A673 (cell line): ENCODE data around the gene CLSTN1. TPM values are rescaled to one million over a fixed set of nuclear protein-coding genes. Genes with fewer than 3 reads are reported as not detected.

ENCODE experiments used
- BruUV-seq: library from RNA; stranded (reverse); fragments of 400-500 nt; replicated peaks from 2 replicates; lab custom pipeline; 2021; lab: Mats Ljungman, UMichigan
- CTCF ChIA-PET: fragments of 300-600 bp; sonication (Branson Sonifier 250); formaldehyde crosslinking; loops from one replicate; lab custom pipeline; 2022; ENCODE audit warnings: antibody characterized with exemption; lab: Charles Lee
- POLR2A ChIA-PET: fragments of 300-600 bp; sonication (Branson Sonifier 250); formaldehyde crosslinking; loops from one replicate; lab custom pipeline; 2022; ENCODE audit warnings: antibody characterized with exemption; ENCODE audit not compliant: low non-redundant PET; lab: Charles Lee
- DNase-seq: peaks from one replicate; pipeline ENCODE4 v3.0.0-alpha.2; 2015; ENCODE audit warnings: low spot score
- H3K27ac ChIP-seq: fragments of 200-600 bp; sonication (generic); 2 replicates; pipeline ENCODE4 v1.5.1; 2016; ENCODE audit warnings: mixed run types, low read depth, mild to moderate bottlenecking, mixed read lengths, antibody characterized with exemption, low read length; ENCODE audit not compliant: poor library complexity, severe bottlenecking
- H3K27me3 ChIP-seq: fragments of 200-600 bp; sonication (generic); replicated peaks from 2 replicates; pipeline ENCODE4 v1.6.1; 2017; ENCODE audit warnings: mixed run types, low read depth, mild to moderate bottlenecking, mixed read lengths, antibody characterized with exemption, low read length; ENCODE audit not compliant: insufficient read depth, poor library complexity
- H3K36me3 ChIP-seq: fragments of 200-600 bp; sonication (generic); 2 replicates; pipeline ENCODE4 v1.6.1; 2016; ENCODE audit warnings: mixed run types, mild to moderate bottlenecking, mixed read lengths, antibody characterized with exemption, low read length; ENCODE audit not compliant: insufficient read depth, poor library complexity, severe bottlenecking
- H3K4me1 ChIP-seq: fragments of 200-600 bp; sonication (generic); 2 replicates; pipeline ENCODE4 v1.6.1; 2017; ENCODE audit warnings: mixed run types, mild to moderate bottlenecking, mixed read lengths, antibody characterized with exemption, low read length; ENCODE audit not compliant: insufficient read depth, poor library complexity, severe bottlenecking
- H3K4me3 ChIP-seq: fragments of 200-600 bp; sonication (generic); 2 replicates; pipeline ENCODE4 v1.5.1; 2016; ENCODE audit warnings: low read depth, mixed run types, mild to moderate bottlenecking, mixed read lengths, low read length; ENCODE audit not compliant: poor library complexity, severe bottlenecking
- H3K9me3 ChIP-seq: fragments of 200-600 bp; sonication (generic); 2 replicates; pipeline ENCODE4 v1.6.1; 2016; ENCODE audit warnings: mixed run types, low read depth, mild to moderate bottlenecking, mixed read lengths, antibody characterized with exemption, low read length; ENCODE audit not compliant: poor library complexity, severe bottlenecking
- EZH2 ChIP-seq: fragments of 200-600 bp; sonication (generic); IDR thresholded peaks from 2 replicates; pipeline ENCODE4 v1.6.1; 2017; ENCODE audit warnings: borderline replicate concordance, low read depth, mild to moderate bottlenecking, mixed read lengths, antibody characterized with exemption, low read length; ENCODE audit not compliant: poor library complexity, severe bottlenecking
- intact Hi-C: fragments of 100-400 bp; cut with micrococcal nuclease; formaldehyde crosslinking; loops from one replicate; pipeline ENCODE4 v1.10.0; 2022; ENCODE audit not compliant: unreplicated experiment
- total RNA-seq: library from RNA; stranded (reverse); gene quantifications from 2 replicates; pipeline ENCODE4 v1.2.3, GENCODE V29; 2021
- TF ChIP-seq, protein P1 (sequence below): fragments of 300-800, 200-600 bp; sonication (generic); conservative IDR thresholded peaks from 2 replicates; pipeline ENCODE4 v1.5.1; 2017; ENCODE audit warnings: low read depth, mild to moderate bottlenecking, antibody characterized with exemption, low read length, moderate library complexity, mixed read lengths

The CLSTN1 gene
- total RNA-seq, 1 experiment from 2014 or later = 77.4 TPM

DNA sequence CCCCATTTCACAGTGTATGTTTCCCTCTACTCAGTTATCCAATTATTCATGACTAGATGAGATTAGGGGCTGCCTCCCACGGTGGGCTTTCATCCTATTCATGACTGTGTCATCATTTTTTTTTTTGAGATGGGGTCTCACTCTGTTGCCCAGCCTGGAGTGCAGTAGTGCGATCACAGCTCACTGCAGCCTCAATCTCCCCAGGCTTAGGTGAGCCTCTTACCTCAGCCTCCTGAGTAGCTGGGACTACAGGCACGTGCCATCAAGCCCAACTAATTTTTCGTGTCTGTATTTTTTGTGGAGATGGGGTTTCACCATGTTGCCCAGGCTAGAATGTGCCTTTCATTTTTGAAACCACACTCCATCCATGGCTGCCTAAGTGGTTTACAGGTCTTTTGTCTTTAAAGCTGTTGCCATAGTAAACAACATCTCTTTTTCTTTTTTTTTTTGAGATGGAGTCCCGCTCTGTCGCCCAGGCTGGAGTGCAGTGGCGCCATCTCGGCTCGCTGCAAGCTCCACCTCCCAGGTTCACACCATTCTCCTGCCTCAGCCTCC, 112.2 kb downstream of the CLSTN1 start:
- Histone ChIP-seq H3K36me3 (no peaks in the 10 kb centered on the region), H3K4me3 (no peak overlapping the region), H3K9me3 (no peaks in the 10 kb centered on the region), H3K4me1 (no peaks in the 10 kb centered on the region), H3K27me3 (no peaks in the 10 kb centered on the region), H3K27ac (no peak overlapping the region)
- POLR2A ChIA-PET = no interaction called here
- BruUV-seq = no TSS peak
- CTCF ChIA-PET = no interaction called here
- intact Hi-C loops = no loop called here
- DNase-seq = no peak
- TF ChIP-seq EZH2 = no peak
- TF ChIP-seq, protein P1, sequence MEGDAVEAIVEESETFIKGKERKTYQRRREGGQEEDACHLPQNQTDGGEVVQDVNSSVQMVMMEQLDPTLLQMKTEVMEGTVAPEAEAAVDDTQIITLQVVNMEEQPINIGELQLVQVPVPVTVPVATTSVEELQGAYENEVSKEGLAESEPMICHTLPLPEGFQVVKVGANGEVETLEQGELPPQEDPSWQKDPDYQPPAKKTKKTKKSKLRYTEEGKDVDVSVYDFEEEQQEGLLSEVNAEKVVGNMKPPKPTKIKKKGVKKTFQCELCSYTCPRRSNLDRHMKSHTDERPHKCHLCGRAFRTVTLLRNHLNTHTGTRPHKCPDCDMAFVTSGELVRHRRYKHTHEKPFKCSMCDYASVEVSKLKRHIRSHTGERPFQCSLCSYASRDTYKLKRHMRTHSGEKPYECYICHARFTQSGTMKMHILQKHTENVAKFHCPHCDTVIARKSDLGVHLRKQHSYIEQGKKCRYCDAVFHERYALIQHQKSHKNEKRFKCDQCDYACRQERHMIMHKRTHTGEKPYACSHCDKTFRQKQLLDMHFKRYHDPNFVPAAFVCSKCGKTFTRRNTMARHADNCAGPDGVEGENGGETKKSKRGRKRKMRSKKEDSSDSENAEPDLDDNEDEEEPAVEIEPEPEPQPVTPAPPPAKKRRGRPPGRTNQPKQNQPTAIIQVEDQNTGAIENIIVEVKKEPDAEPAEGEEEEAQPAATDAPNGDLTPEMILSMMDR = no peak

DNA sequence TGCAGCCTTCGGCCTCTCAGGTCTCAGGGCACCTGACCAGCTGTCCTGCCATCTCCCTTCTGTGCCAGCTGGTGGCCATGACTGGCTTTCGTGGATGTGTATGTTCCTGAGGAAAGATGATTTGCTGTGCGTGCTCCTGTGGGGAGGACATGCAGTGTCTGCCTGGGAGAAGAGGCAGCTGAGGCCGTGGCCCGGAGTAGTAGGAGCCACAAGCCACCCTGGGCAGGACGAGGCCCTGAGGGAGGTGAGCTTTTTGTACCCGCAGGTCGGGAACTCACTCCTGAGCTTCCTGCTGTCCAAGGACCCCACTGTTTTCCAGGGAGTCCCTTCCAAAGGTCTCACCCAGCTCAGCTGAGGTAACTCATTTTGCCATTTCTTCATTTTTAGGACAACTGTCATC, 113.7 kb downstream of the CLSTN1 start:
- Histone ChIP-seq H3K36me3 (no peaks in the 10 kb centered on the region), H3K4me1 (no peaks in the 10 kb centered on the region), H3K4me3 (no peak overlapping the region), H3K27ac (no peak overlapping the region), H3K9me3 (no peaks in the 10 kb centered on the region), H3K27me3 (no peaks in the 10 kb centered on the region)
- DNase-seq = no peak
- ChIA-PET POLR2A (no interaction called here), CTCF (interaction anchor here (0.7 kb wide), 1 partner anchor 528 kb away, joined by 3 read pairs; no protein-coding TSS in a partner anchor)
- BruUV-seq = no TSS peak
- no peak for TF ChIP-seq EZH2
- TF ChIP-seq, protein P1 = no peak
- intact Hi-C loops = no loop called here

DNA sequence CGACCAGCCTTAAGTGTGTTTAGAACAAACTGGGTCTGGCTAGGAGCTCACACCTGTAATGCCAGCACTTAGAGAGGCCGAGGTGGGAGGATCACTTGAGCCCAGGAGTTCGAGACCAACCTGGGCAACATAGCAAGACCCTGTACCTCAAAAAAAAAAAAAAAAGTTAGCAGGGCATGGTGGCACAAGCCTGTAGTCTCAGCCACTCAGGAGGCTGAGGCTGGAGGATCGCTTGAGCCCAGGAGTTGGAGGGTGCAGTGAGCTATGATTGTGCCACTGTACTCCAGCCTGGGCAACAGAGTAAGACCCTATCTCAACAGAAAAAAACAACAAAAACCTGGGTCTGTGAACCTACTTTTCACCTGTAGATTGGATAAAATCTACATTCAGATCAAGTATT, 117.6 kb downstream of the CLSTN1 start:
- no peak for DNase-seq
- no peaks in the 10 kb centered on the region for H3K4me1 ChIP-seq
- H3K4me3 ChIP-seq = no peak overlapping the region
- intact Hi-C loops = no loop called here
- H3K27ac ChIP-seq = no peak overlapping the region
- POLR2A ChIA-PET = interaction anchor here (0.6 to 0.7 kb wide), 2 partner anchors 11 to 1044 kb away, joined by 5 read pairs; no protein-coding TSS in a partner anchor
- no peaks in the 10 kb centered on the region for H3K27me3 ChIP-seq
- no peaks in the 10 kb centered on the region for H3K36me3 ChIP-seq
- no peaks in the 10 kb centered on the region for H3K9me3 ChIP-seq
- TF ChIP-seq, protein P1 = no peak
- no peak for TF ChIP-seq EZH2
- CTCF ChIA-PET = interaction anchor here (0.7 kb wide), 1 partner anchor 596 kb away, joined by 8 read pairs; no protein-coding TSS in a partner anchor
- no TSS peak for BruUV-seq
